SK-N-SH treated with all-trans-retinoic acid at 6 μM for 48 hours (cell line): Measurements from ENCODE around the gene SNTA1.

Experiments
- ATAC-seq: fragments of 200-7000 bp; cut with Tn5 transposase; 3 replicates; pipeline ENCODE4 v1.9.1; 2020; ENCODE audit warnings: mild to moderate bottlenecking, moderate library complexity
- BACH2 ChIP-seq: fragments of 250-450 bp; sonication (Bioruptor Pico); IDR thresholded peaks from 2 replicates; pipeline ENCODE4 v1.9.0; 2021; ENCODE audit warnings: mild to moderate bottlenecking, borderline replicate concordance
- CSDC2 ChIP-seq: fragments of 250-450 bp; sonication (Bioruptor Pico); IDR thresholded peaks from 2 replicates; pipeline ENCODE4 v1.5.0; 2020; ENCODE audit warnings: mild to moderate bottlenecking, moderate library complexity
- ISL1 ChIP-seq: fragments of 250-450 bp; sonication (Bioruptor Pico); IDR thresholded peaks from 2 replicates; pipeline ENCODE4 v2.1.2; 2022; ENCODE audit warnings: mild to moderate bottlenecking, moderate library complexity
- SNAI2 ChIP-seq: fragments of 250-450 bp; sonication (Bioruptor Pico); IDR thresholded peaks from 2 replicates; pipeline ENCODE4 v1.5.0; 2020; ENCODE audit warnings: mild to moderate bottlenecking, moderate library complexity
- TOX ChIP-seq: fragments of 250-450 bp; sonication (Bioruptor Pico); IDR thresholded peaks from 2 replicates; pipeline ENCODE4 v1.8.0; 2021; ENCODE audit warnings: mild to moderate bottlenecking, moderate library complexity, borderline replicate concordance
- ZFP3 ChIP-seq: fragments of 250-450 bp; sonication (Bioruptor Pico); IDR thresholded peaks from 2 replicates; pipeline ENCODE4 v1.5.0; 2020; ENCODE audit warnings: mild to moderate bottlenecking, moderate library complexity
- ZNF8 ChIP-seq: fragments of 450-650 bp; formaldehyde crosslinking; IDR thresholded peaks from 2 replicates; pipeline ENCODE4 v1.5.0; 2020; ENCODE audit warnings: mild to moderate bottlenecking, moderate library complexity
- TF ChIP-seq, protein P1 (sequence below): fragments of 250-450 bp; sonication (Bioruptor Pico); IDR thresholded peaks from 2 replicates; pipeline ENCODE4 v1.5.0; 2020; ENCODE audit warnings: mild to moderate bottlenecking, moderate library complexity
- TF ChIP-seq, protein P2 (sequence below): fragments of 250-450 bp; sonication (Bioruptor Pico); IDR thresholded peaks from 2 replicates; pipeline ENCODE4 v1.5.1; 2020; ENCODE audit warnings: low read depth, mild to moderate bottlenecking, moderate library complexity
- TF ChIP-seq, protein P3 (sequence below): fragments of 250-450 bp; sonication (Bioruptor Pico); IDR thresholded peaks from 2 replicates; pipeline ENCODE4 v1.8.0; 2020; ENCODE audit warnings: mild to moderate bottlenecking, moderate library complexity, borderline replicate concordance

The SNTA1 gene

DNA sequence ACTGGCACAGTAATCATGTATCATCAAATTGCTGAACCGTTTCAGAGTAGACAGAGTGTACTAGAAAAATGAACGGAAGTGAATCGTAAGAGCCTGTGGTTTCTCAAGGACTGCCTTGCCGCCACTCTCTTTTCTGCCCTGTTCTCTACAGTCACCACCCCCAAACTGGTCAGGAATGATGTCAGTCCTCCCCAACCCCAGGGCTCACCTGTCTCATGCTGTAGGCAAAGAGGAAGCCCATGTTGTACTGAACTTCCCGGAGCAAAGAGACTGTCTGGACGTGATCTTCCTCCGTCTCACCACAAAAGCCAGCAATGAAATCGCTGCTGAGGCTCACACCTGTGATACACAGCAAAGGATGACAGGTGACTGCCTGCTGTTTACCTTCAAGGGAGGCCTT is 73.3 kb downstream of the SNTA1 start (continued):
- TF ChIP-seq, protein P1, sequence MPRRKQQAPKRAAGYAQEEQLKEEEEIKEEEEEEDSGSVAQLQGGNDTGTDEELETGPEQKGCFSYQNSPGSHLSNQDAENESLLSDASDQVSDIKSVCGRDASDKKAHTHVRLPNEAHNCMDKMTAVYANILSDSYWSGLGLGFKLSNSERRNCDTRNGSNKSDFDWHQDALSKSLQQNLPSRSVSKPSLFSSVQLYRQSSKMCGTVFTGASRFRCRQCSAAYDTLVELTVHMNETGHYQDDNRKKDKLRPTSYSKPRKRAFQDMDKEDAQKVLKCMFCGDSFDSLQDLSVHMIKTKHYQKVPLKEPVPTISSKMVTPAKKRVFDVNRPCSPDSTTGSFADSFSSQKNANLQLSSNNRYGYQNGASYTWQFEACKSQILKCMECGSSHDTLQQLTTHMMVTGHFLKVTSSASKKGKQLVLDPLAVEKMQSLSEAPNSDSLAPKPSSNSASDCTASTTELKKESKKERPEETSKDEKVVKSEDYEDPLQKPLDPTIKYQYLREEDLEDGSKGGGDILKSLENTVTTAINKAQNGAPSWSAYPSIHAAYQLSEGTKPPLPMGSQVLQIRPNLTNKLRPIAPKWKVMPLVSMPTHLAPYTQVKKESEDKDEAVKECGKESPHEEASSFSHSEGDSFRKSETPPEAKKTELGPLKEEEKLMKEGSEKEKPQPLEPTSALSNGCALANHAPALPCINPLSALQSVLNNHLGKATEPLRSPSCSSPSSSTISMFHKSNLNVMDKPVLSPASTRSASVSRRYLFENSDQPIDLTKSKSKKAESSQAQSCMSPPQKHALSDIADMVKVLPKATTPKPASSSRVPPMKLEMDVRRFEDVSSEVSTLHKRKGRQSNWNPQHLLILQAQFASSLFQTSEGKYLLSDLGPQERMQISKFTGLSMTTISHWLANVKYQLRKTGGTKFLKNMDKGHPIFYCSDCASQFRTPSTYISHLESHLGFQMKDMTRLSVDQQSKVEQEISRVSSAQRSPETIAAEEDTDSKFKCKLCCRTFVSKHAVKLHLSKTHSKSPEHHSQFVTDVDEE (CRISPR knock-in tag) = no peak
- TF ChIP-seq ZFP3 = no peak

DNA sequence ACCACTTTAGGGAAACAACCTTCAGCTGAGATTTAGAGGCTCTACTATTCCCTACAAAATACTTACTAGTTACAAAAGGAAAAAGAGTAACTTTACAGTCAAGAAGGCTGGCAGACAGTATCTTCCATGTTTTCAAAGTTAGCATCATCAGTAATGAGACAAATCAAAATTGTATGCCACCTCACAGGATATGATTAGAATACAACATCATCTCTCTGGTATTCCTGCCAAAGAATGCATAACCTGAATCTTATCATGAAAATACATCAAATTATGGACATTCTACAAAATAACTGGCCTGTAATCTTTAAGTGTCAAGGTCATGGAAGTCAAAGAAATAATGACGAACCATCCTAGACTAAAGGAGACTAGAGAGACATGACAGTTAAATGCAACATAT is 80.7 kb downstream of the SNTA1 start:
- peak; percentile 62 for ATAC-seq
- TF ChIP-seq TOX (CRISPR knock-in tag) = no peak
- TF ChIP-seq ZNF8 (CRISPR knock-in tag) = no peak
- TF ChIP-seq, protein P2, sequence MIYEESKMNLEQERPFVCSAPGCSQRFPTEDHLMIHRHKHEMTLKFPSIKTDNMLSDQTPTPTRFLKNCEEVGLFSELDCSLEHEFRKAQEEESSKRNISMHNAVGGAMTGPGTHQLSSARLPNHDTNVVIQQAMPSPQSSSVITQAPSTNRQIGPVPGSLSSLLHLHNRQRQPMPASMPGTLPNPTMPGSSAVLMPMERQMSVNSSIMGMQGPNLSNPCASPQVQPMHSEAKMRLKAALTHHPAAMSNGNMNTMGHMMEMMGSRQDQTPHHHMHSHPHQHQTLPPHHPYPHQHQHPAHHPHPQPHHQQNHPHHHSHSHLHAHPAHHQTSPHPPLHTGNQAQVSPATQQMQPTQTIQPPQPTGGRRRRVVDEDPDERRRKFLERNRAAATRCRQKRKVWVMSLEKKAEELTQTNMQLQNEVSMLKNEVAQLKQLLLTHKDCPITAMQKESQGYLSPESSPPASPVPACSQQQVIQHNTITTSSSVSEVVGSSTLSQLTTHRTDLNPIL (CRISPR knock-in tag) = peak; percentile 71
- TF ChIP-seq SNAI2 (CRISPR knock-in tag) = no peak
- peak; percentile 69 for TF ChIP-seq ISL1

- ATAC-seq = no peak
- TF ChIP-seq CSDC2 (CRISPR knock-in tag) = no peak
- TF ChIP-seq BACH2 = no peak
- TF ChIP-seq, protein P3, sequence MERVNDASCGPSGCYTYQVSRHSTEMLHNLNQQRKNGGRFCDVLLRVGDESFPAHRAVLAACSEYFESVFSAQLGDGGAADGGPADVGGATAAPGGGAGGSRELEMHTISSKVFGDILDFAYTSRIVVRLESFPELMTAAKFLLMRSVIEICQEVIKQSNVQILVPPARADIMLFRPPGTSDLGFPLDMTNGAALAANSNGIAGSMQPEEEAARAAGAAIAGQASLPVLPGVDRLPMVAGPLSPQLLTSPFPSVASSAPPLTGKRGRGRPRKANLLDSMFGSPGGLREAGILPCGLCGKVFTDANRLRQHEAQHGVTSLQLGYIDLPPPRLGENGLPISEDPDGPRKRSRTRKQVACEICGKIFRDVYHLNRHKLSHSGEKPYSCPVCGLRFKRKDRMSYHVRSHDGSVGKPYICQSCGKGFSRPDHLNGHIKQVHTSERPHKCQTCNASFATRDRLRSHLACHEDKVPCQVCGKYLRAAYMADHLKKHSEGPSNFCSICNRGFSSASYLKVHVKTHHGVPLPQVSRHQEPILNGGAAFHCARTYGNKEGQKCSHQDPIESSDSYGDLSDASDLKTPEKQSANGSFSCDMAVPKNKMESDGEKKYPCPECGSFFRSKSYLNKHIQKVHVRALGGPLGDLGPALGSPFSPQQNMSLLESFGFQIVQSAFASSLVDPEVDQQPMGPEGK (CRISPR knock-in tag) = no peak
- TF ChIP-seq, all 23 proteins: peak for 0
Observed at GRCh38 chr20:33359399-33360261, 83.9 kb downstream of the SNTA1 start.
